GM21825 (cell line): ENCODE results near the gene OR2AP1.
"Not testable (repeated sequence)": the region's sequence is repeated elsewhere in the genome, so short reads cannot be mapped to it uniquely, and the experiment has no call there.

ENCODE experiments used
- ATAC-seq: cut with Tn5 transposase; IDR thresholded peaks from one replicate; pipeline ENCODE4 v1.9.1; 2021; ENCODE audit warnings: mild to moderate bottlenecking, moderate library complexity; ENCODE audit not compliant: unreplicated experiment

OR2AP1 gene

DNA sequence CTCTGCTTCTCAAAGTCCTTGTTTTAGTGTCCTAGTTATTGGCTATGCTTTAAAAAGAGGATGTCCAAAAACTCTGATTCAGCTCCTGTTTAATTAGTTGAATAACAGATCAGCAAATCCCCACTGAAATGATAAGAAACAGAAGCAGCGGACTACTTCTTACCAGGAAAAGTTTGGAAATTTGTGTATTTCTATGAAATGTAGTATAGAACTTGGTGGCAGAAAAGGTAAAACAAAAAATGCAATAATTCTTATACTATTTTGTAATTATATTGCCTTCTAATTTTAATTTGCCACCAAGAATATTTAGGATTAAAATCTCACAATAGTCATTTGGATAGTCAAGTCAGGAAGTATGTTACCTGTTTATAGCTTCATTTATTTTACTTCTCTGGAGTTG, at the start of gene OR2AP1:
Gene OR2AP1, plus strand, starts transcription at position 301 of the 400 bp plus-strand sequence. CDS start 1,947 bp downstream, outside the sequence.
- ATAC-seq, result no peak

DNA sequence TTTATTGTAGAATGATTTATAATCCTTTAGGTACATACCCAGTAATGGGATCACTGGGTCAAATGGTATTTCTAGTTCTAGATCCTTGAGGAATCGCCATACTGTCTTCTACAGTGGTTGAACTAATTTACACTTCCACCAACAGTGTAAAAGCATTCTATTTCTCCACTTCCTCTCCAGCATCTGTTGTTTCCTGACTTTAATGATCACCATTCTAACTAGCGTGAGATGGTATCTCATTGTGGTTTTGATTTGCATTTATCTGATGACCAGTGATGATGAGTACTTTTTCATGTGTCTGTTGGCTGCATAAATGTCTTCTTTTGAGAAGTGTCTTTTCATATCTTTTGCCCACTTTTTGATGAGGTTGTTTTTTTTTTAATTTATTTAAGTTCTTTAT, 24.0 kb upstream of the OR2AP1 start:
- not testable (repeated sequence) for ATAC-seq

DNA sequence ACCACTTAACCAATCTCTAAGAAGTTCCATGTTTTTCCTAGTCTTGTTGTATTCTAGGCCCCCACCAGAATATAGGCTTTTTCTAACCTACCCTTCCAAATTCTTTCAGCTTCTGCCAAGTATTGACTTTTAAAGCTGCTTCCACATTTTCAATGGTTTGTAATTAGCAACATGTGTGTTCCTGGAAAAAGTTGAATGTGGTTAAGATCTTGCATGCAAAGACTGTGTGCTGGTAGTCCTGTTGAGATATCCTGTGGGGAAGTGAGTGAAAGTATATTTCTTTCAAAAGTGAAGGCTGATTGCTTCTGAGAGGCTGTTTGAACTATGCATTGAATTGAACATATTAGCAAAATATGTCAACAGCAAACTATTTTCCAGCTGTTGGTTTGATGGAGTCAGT, 23.5 kb upstream of the OR2AP1 start:
- ATAC-seq, result no peak

DNA sequence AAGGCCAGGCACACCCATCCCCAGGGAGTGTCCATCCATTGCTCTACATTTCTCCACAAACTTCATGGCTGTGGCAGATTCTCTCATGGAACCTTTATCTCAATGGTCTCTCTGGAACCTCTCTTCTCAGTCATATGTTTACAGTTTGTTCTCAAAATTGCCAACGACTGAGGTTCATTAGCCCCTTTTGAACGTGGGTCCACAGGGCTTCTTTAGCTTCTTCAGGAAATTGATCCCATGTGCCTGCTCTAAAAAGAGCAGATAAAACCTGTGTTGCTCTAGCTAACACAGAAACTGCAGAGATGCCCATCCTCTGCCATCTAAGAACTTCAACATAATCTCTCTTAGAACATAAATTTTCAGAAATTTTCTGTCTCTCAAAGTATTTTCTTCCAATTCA, 23.0 kb upstream of the OR2AP1 start, which contains the start of gene OR6C4:
Gene OR6C4, plus strand, starts transcription at position 301 of the 400 bp plus-strand sequence. CDS start 1,625 bp downstream, outside the sequence.
- ATAC-seq, result no peak

- ATAC-seq, result no peak
Measured at GRCh38 chr12:55554296-55554695, 18.0 kb upstream of the OR2AP1 start.

GRCh38 chr12:55570060-55570459, 2.2 kb upstream of the OR2AP1 start:
- not testable (repeated sequence) for ATAC-seq

DNA sequence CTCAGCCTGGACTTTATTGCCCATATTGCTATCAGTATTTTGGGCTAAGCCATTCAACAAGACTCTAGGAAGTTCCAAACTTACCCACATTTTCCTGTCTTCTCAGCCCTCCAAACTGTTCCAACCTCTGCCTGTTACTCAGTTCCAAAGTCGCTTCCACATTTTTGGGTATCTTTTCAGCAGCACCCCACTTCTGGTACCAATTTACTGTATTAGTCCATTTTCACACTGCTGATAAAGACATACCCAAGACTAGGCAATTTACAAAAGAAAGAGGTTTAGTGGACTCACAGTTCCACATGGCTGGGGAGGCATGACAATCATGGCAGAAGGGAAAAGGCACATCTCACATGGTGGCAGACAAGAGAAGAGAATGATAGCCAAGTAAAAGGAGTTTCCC, 1.6 kb upstream of the OR2AP1 start:
- not testable (repeated sequence) for ATAC-seq

DNA sequence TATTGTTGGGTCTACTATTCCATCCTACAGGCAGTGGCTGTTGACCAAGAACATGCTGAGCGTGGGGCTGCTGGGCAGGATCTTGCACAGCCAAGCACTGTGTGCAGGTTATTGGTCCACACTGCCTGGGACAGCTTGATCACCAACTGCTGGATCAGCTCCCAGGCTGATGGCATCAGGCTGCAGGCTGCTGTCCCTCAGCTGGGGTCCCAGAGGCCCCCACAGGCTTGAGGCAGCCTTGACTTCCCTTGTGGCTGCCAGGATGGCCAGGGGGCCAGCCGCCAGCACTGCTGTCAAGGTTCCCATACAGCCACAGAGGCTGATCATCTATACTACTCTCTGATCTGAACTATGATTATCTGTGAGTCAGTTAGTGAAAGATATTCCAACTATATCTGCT, 9.8 kb downstream of the OR2AP1 start:
- no peak for ATAC-seq

DNA sequence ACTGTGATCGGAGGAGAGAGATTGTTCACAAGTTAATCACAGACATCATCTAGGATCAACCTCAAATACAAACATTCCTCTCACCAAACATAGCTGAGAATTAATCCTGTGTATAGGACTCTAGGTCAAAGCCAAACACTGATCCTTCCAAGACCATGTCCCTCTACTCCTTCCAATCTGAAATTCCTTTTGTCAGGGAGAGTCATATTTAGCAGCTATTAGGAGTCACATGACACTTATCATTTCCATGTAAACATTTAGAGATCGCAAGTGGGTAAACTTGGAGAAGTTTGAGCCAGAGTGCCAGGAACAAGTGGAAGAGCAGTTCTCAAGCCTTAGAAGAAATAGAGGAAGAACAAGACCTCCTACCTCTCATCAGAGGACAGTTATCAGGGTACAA, 13.5 kb downstream of the OR2AP1 start:
- ATAC-seq, result no peak

GRCh38 chr12:55590152-55590551, 17.9 kb downstream of the OR2AP1 start:
- not testable (repeated sequence) for ATAC-seq

DNA sequence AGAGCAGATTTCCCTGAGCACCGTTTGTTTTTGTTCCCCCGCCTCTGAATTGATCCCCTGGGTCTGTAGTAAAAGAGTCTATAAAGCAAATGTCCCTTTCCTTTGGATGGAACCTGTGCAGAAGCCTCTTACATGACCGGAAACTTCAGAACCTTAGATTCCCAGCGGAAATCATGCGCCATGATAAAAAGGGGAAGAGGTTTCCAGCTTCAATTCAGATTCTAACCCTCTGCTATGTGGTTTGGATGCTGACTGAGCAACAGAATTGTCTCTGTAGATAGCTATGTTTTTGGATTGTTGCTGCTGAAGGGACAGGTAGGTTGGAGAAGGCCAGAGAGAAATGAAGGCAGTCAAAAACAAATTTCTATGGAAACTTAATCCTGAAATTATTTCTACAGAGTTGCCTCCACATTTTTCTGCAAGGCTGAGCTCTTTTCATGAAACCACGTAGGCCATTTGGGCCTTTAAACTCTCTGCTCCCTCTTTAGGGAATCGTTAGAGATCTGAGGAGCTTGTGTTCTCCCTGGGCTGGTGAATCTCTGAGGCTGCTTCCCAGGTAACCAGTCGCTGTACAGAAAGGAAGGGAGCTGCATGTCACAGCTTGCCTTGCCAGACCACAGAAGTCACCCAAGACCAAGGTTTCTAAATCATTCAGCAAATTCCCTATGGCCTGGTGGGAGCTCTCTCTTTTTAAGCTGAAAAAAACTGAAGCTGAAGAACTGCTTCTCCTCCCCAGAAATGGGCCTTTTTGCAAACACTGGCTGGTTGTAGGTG, 35.7 kb downstream of the OR2AP1 start:
- no peak for ATAC-seq

DNA sequence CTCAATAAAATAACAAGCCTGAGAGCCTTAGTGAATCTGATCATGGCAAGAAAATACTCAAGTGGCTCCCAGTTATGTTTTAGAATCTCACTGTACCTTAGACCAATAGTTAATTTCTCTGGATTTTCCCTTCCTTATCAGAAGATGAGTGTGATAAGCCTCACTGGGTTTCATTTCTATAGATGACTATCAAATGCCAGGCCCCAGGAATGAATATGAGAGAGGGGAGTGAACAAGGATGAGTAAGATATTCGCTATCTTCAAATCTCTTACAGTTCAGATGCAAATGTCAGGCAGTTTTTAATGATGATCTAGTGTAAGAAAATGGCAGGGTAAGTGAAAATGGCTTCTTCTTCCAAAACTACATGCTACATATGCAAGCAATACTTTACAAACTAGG, 38.3 kb downstream of the OR2AP1 start:
- no peak for ATAC-seq

DNA sequence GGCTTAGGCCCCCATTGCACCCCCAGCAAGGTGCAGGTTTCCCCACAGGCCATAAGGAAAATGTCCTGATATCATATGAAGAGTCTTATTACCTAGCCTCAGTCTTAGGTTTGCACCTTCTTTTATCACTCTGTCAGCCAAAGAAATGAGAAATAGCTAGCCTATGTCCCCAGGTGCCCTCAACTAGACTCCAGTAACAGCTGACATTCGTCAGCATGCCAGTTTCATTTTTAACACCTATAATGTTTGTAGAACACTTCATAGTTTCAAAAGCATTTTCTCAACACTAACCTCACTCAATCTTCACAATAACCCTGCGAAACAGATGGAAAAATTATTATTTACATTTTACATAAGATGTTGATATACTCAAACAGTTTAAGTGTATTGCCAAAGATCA, 40.4 kb downstream of the OR2AP1 start:
- ATAC-seq, result no peak

- ATAC-seq, result no peak
Measured at GRCh38 chr12:55614764-55615163, 42.5 kb downstream of the OR2AP1 start.

DNA sequence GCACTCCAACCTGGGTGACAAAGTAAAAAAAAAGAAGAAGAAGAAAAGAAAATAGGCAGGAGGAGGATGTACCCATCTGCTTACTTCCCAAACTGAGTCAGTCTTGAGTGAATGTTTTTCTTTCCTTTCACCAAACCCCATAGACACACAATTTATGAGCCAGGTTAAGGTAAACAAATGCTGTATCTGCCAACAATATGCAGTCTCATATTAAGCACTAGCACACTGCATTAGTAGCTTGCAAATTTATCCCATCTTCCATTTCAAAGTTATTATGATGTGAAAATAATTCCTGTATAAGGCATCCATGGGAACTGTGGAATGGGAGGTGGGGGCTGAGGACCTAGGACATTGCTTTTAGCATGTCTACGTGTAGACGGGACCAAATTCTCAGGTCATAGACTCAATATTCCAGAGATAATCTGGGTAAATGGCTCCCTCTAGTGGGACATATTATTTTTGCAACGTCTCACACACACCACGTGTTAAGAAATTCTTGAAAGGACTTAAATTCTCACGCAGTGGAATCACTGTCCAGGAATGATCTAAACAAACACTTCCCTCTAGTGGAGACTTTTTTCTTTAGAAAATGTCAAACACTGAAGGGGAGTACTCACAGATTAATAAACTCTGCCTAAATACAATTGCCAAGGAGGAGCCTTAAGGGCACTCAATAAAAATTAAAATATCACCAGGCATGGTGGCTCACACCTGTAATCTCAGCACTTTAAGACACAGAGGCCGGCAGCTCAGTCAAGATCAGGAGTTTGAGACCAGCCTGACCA, 47.3 kb downstream of the OR2AP1 start:
- peak; percentile 91 for ATAC-seq

DNA sequence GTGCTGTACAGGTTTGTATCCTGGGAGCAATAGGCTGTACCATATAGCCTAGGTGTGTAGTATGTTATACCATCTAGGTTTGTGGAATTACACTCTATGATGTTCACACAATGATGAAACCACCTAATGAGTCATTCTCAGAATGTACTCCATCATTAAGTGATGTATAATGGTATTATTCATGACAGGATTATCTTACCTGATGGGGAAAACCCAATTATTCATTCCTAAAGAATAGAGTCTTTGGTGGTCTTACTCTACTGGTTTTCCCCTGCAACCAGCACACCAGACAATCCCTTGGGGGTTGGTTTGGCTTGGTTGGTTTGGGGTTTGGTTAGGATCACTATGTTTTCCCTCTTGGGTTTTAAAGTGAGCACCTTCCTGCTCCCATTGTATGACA, 51.8 kb downstream of the OR2AP1 start:
- no peak for ATAC-seq
